ENCODE results near the gene ADGRF5.

ADGRF5 gene

GRCh38 chr6:46927066-46927465 lies 5.3 kb upstream of the ADGRF5 start:
- Histone ChIP-seq H3K9me3 (ENCODE audit: control insufficient read depth, insufficient read depth, low read depth, low read length) (no peaks in the 10 kb centered on the region), H3K27ac (ENCODE audit: extremely low read depth, low read depth, low read length) (no peak overlapping the region), H3K36me3 (ENCODE audit: control insufficient read depth in 2 of 2, insufficient read depth in 1 of 2, low read length in 2 of 2) (no peaks in the 10 kb centered on the region), H3K4me3 (ENCODE audit: low read depth, low read length) (no peak overlapping the region), H3K4me1 (ENCODE audit: control insufficient read depth, insufficient read depth, low read length) (no peaks in the 10 kb centered on the region)
- ChIA-PET CTCF (interaction anchor here (0.6 kb wide), 1 partner anchor 341 kb away, joined by 3 read pairs; no protein-coding TSS in a partner anchor), POLR2A (no interaction called here)
- TF ChIP-seq ZNF416 (tag by site-specific recombination; IDR thresholded peaks at IDR 0.05) (no peak), ZNF184 (tag by site-specific recombination; IDR thresholded peaks at IDR 0.05) (no peak), ZSCAN30 (tag by site-specific recombination; IDR thresholded peaks at IDR 0.05) (no peak), ZBTB8A (tag by site-specific recombination; IDR thresholded peaks at IDR 0.05) (no peak), ZNF169 (tag by site-specific recombination; IDR thresholded peaks at IDR 0.05) (no peak), ZNF175 (tag by site-specific recombination; IDR thresholded peaks at IDR 0.05) (no peak), ZNF529 (tag by site-specific recombination; IDR thresholded peaks at IDR 0.05; ENCODE audit: insufficient replicate concordance) (no peak)

- H3K36me3 ChIP-seq (ENCODE audit: control insufficient read depth in 2 of 2, insufficient read depth in 1 of 2, low read length in 2 of 2) = no peaks in the 10 kb centered on the region
- no peaks in the 10 kb centered on the region for H3K4me1 ChIP-seq (ENCODE audit: control insufficient read depth, insufficient read depth, low read length)
- no peak for TF ChIP-seq SP2 (tag by site-specific recombination; IDR thresholded peaks at IDR 0.05)
- H3K4me3 ChIP-seq (ENCODE audit: low read depth, low read length) = no peak overlapping the region
- CTCF ChIA-PET = interaction anchor here (0.6 kb wide), 1 partner anchor 340 kb away, joined by 3 read pairs; no protein-coding TSS in a partner anchor
- no peaks in the 10 kb centered on the region for H3K9me3 ChIP-seq (ENCODE audit: control insufficient read depth, insufficient read depth, low read depth, low read length)
- H3K27ac ChIP-seq (ENCODE audit: extremely low read depth, low read depth, low read length) = no peak overlapping the region
- POLR2A ChIA-PET = no interaction called here
These were observed 4.7 kb upstream of the ADGRF5 start for GRCh38 chr6:46926481-46926880.

- POLR2A ChIA-PET = no interaction called here
- Histone ChIP-seq H3K4me1 (ENCODE audit: control insufficient read depth, insufficient read depth, low read length) (no peaks in the 10 kb centered on the region), H3K36me3 (ENCODE audit: control insufficient read depth in 2 of 2, insufficient read depth in 1 of 2, low read length in 2 of 2) (no peaks in the 10 kb centered on the region), H3K27ac (ENCODE audit: extremely low read depth, low read depth, low read length) (no peak overlapping the region), H3K9me3 (ENCODE audit: control insufficient read depth, insufficient read depth, low read depth, low read length) (no peaks in the 10 kb centered on the region), H3K4me3 (ENCODE audit: low read depth, low read length) (no peak overlapping the region)
- CTCF ChIA-PET = interaction anchor here (0.7 to 1.0 kb wide), 2 partner anchors 45 to 77 kb away, joined by 3 to 5 read pairs; no protein-coding TSS in a partner anchor
- TF ChIP-seq ZNF626 (tag by site-specific recombination; IDR thresholded peaks at IDR 0.05) (no peak), ZNF280D (tag by site-specific recombination; IDR thresholded peaks at IDR 0.05) (no peak), ZNF239 (tag by site-specific recombination; IDR thresholded peaks at IDR 0.05) (no peak), BCL6B (tag by site-specific recombination; IDR thresholded peaks at IDR 0.05) (no peak), SALL2 (tag by site-specific recombination; IDR thresholded peaks at IDR 0.05; ENCODE audit: borderline replicate concordance) (no peak), ZNF341 (tag by site-specific recombination; IDR thresholded peaks at IDR 0.05; ENCODE audit: low read depth) (no peak), ATF2 (tag by site-specific recombination; IDR thresholded peaks at IDR 0.05; ENCODE audit: low read depth) (no peak), HIC1 (tag by site-specific recombination; IDR thresholded peaks at IDR 0.05) (no peak), YY1 (tag by site-specific recombination; IDR thresholded peaks at IDR 0.05) (no peak), ZNF26 (tag by site-specific recombination; IDR thresholded peaks at IDR 0.05) (no peak), ZNF501 (tag by site-specific recombination; IDR thresholded peaks at IDR 0.05) (no peak), ZNF548 (tag by site-specific recombination; IDR thresholded peaks at IDR 0.05) (no peak), ZNF146 (tag by site-specific recombination; IDR thresholded peaks at IDR 0.05) (no peak), ZNF629 (tag by site-specific recombination; IDR thresholded peaks at IDR 0.05) (no peak)
These were observed 4.0 kb upstream of the ADGRF5 start for GRCh38 chr6:46925563-46926253.

Measured in HEK293 (cell line).